K562 (cell line): ENCODE results near the gene EFS. TPM values are rescaled to one million over a fixed set of nuclear protein-coding genes. Genes with fewer than 3 reads are reported as not detected.
A peak's percentile ranks its signal among the peaks of the same experiment; 100 is the strongest.

Source experiments
- ARID2 ChIP-seq: fragments of 450-650 bp; IDR thresholded peaks from 2 replicates; pipeline ENCODE4 v1.6.1; 2017; ENCODE audit warnings: antibody characterized with exemption, mild to moderate bottlenecking
- DIDO1 ChIP-seq: fragments of 450-650 bp; IDR thresholded peaks from 2 replicates; pipeline ENCODE4 v1.6.1; 2016; ENCODE audit warnings: low read depth, missing biosample characterization, missing genetic modification characterization
- EGR1 ChIP-seq: fragments of 450-650 bp; conservative IDR thresholded peaks from 2 replicates; pipeline ENCODE4 v1.6.1; 2017; ENCODE audit warnings: mild to moderate bottlenecking
- GATAD2B ChIP-seq: fragments of 450-650 bp; IDR thresholded peaks from 2 replicates; pipeline ENCODE4 v1.6.1; 2017; ENCODE audit warnings: mild to moderate bottlenecking, borderline replicate concordance
- HDAC3 ChIP-seq: fragments of 450-650 bp; IDR thresholded peaks from 2 replicates; pipeline ENCODE4 v1.6.1; 2018; ENCODE audit warnings: borderline replicate concordance, mild to moderate bottlenecking, moderate library complexity; ENCODE audit not compliant: partially characterized antibody
- JUNB ChIP-seq: fragments of 450-650 bp; formaldehyde crosslinking; conservative IDR thresholded peaks from 2 replicates; pipeline ENCODE4 v1.4.0; 2020; ENCODE audit warnings: mild to moderate bottlenecking
- NCOR1 ChIP-seq: fragments of 450-650 bp; IDR thresholded peaks from 2 replicates; pipeline ENCODE4 v1.6.1; 2016; ENCODE audit warnings: mild to moderate bottlenecking, moderate library complexity
- NFIX ChIP-seq: fragments of 250-450 bp; sonication (Bioruptor Pico); IDR thresholded peaks from 2 replicates; pipeline ENCODE4 v1.4.0; 2020; ENCODE audit warnings: low read depth, mild to moderate bottlenecking, moderate library complexity
- NFRKB ChIP-seq: fragments of 450-650 bp; IDR thresholded peaks from 2 replicates; pipeline ENCODE4 v1.6.1; 2016; ENCODE audit warnings: low read depth
- NR1H2 ChIP-seq: sonication (generic); formaldehyde crosslinking; IDR thresholded peaks from 2 replicates; pipeline ENCODE4 v1.4.0; 2020; ENCODE audit warnings: mild to moderate bottlenecking, missing genetic modification reagents
- SLC30A9 ChIP-seq: fragments of 250-450 bp; sonication (Bioruptor Pico); IDR thresholded peaks from 2 replicates; pipeline ENCODE4 v1.8.0; 2022; ENCODE audit warnings: mild to moderate bottlenecking, moderate library complexity
- TCF7L2 ChIP-seq: fragments of 150-350 bp; IDR thresholded peaks from 2 replicates; pipeline ENCODE4 v1.6.1; 2016; ENCODE audit warnings: low read depth, mild to moderate bottlenecking, low read length, moderate library complexity
- TGIF2 ChIP-seq: sonication (generic); formaldehyde crosslinking; IDR thresholded peaks from 2 replicates; pipeline ENCODE4 v1.8.1; 2022; ENCODE audit warnings: mild to moderate bottlenecking, missing genetic modification reagents, moderate library complexity
- ZNF12 ChIP-seq: sonication (generic); formaldehyde crosslinking; IDR thresholded peaks from 2 replicates; pipeline ENCODE4 v1.4.0; 2020; ENCODE audit warnings: mild to moderate bottlenecking, missing genetic modification reagents
- ZNF699 ChIP-seq: fragments of 250-450 bp; sonication (Bioruptor Pico); IDR thresholded peaks from 2 replicates; pipeline ENCODE4 v1.8.0; 2021; ENCODE audit warnings: mild to moderate bottlenecking, moderate library complexity; ENCODE audit not compliant: insufficient replicate concordance
- ZNF79 ChIP-seq: fragments of 250-450 bp; sonication (Bioruptor Pico); IDR thresholded peaks from 2 replicates; pipeline ENCODE4 v1.4.0; 2020; ENCODE audit warnings: low read depth, mild to moderate bottlenecking, moderate library complexity
- polyA plus RNA-seq, 8 experiments: library from polyadenylated mRNA; depleted of rRNA in 4 of 8; stranded (reverse) in 5 of 8; unstranded in 3 of 8; fragments of >200 nt; fragmentation: Nextera tagmentation in 2 of 8; fragmentation: Illumina TruSeq in 1 of 8; extraction: Ambion mirVana in 2 of 8; extraction: Trizol in 1 of 8; gene quantifications; 2 replicates each; pipeline versions ENCODE4 v1.2.1 to v1.2.3, GENCODE V29; 2011 to 2014; ENCODE audit warnings: inconsistent platforms in 1 of 8, missing spikeins in 1 of 8
- total RNA-seq, 7 experiments: library from RNA; depleted of rRNA in 6 of 7; stranded (reverse); fragments of >200 nt in 6 of 7; fragmentation: Illumina TruSeq in 2 of 7; extraction: Trizol in 2 of 7; gene quantifications; 2 replicates each; pipeline versions ENCODE4 v1.2.1 to v1.2.3, GENCODE V29; 2011 to 2021; ENCODE audit warnings: low replicate concordance in 1 of 7
- TF ChIP-seq, protein P1 (sequence below): fragments of 250-450 bp; sonication (Bioruptor Pico); IDR thresholded peaks from 2 replicates; pipeline ENCODE4 v1.4.0; 2020
- TF ChIP-seq, protein P2 (sequence below), 2 experiments: fragments of 150-350 bp in 1 of 2; IDR thresholded peaks; 2 replicates each; pipeline ENCODE4 v1.6.1; 2012 to 2016; ENCODE audit warnings: low read depth in 2 of 2, low read length in 2 of 2, mild to moderate bottlenecking in 1 of 2, moderate library complexity in 1 of 2

The EFS gene
- total and polyA plus RNA-seq, 9 of the 15 experiments (the other 6 are each of a cell fraction or from before 2014, with no cell fraction given): 0.01 to 0.03 TPM; not detected in 7

DNA sequence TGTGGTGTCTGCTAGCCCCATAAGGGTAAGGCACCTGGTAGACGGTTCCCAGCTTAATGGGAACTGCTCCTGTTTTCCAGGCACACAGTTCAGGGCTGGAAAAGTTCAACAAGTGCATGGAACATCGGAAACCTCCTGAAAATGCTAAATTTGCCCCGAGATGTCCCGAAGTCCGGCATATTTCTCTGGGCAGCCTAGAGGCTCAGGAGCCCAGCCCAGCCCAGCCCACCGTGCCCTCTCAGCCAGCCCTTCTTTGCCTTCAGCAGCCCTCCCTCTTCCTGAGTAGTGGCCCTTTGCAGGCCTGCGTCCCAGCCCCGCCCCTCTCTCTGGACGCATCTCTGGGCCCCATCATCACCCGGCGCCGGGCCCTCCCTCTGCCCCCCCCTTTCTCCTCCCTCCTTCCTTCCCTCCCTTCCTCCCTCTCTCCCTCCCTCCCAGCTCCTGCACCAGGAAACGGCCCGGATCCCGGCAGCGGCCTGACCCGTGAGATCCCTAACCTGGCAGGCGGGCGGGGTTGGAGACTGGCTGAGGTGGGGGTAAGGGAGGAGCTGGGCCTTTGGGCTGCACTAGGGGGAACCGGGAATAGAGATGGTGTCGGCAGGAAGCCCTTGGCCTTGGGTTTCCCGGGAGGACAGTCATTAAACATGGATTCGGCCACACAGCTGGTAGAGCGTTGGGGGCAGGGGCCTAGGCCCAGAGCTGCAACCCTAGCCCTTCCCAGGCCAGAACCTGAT lies 58.4 kb downstream of the EFS start, which contains the start of gene BCL2L2 (continued):
- TF ChIP-seq NFRKB (peak; percentile 88), EGR1 (no peak), ZNF12 (CRISPR knock-in tag) (no peak), ZNF699 (CRISPR knock-in tag) (no peak), TCF7L2 (no peak), NR1H2 (CRISPR knock-in tag) (no peak), DIDO1 (tag) (peak; percentile 93), GATAD2B (no peak), SLC30A9 (CRISPR knock-in tag) (no peak), NFIX (CRISPR knock-in tag) (no peak), JUNB (no peak), ARID2 (no peak), TGIF2 (no peak), NCOR1 (no peak), HDAC3 (no peak), ZNF79 (CRISPR knock-in tag) (no peak)
- TF ChIP-seq, protein P1, sequence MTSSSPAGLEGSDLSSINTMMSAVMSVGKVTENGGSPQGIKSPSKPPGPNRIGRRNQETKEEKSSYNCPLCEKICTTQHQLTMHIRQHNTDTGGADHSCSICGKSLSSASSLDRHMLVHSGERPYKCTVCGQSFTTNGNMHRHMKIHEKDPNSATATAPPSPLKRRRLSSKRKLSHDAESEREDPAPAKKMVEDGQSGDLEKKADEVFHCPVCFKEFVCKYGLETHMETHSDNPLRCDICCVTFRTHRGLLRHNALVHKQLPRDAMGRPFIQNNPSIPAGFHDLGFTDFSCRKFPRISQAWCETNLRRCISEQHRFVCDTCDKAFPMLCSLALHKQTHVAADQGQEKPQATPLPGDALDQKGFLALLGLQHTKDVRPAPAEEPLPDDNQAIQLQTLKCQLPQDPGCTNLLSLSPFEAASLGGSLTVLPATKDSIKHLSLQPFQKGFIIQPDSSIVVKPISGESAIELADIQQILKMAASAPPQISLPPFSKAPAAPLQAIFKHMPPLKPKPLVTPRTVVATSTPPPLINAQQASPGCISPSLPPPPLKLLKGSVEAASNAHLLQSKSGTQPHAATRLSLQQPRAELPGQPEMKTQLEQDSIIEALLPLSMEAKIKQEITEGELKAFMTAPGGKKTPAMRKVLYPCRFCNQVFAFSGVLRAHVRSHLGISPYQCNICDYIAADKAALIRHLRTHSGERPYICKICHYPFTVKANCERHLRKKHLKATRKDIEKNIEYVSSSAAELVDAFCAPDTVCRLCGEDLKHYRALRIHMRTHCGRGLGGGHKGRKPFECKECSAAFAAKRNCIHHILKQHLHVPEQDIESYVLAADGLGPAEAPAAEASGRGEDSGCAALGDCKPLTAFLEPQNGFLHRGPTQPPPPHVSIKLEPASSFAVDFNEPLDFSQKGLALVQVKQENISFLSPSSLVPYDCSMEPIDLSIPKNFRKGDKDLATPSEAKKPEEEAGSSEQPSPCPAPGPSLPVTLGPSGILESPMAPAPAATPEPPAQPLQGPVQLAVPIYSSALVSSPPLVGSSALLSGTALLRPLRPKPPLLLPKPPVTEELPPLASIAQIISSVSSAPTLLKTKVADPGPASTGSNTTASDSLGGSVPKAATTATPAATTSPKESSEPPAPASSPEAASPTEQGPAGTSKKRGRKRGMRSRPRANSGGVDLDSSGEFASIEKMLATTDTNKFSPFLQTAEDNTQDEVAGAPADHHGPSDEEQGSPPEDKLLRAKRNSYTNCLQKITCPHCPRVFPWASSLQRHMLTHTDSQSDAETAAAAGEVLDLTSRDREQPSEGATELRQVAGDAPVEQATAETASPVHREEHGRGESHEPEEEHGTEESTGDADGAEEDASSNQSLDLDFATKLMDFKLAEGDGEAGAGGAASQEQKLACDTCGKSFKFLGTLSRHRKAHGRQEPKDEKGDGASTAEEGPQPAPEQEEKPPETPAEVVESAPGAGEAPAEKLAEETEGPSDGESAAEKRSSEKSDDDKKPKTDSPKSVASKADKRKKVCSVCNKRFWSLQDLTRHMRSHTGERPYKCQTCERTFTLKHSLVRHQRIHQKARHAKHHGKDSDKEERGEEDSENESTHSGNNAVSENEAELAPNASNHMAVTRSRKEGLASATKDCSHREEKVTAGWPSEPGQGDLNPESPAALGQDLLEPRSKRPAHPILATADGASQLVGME (CRISPR knock-in tag): no peak
- TF ChIP-seq, protein P2, sequence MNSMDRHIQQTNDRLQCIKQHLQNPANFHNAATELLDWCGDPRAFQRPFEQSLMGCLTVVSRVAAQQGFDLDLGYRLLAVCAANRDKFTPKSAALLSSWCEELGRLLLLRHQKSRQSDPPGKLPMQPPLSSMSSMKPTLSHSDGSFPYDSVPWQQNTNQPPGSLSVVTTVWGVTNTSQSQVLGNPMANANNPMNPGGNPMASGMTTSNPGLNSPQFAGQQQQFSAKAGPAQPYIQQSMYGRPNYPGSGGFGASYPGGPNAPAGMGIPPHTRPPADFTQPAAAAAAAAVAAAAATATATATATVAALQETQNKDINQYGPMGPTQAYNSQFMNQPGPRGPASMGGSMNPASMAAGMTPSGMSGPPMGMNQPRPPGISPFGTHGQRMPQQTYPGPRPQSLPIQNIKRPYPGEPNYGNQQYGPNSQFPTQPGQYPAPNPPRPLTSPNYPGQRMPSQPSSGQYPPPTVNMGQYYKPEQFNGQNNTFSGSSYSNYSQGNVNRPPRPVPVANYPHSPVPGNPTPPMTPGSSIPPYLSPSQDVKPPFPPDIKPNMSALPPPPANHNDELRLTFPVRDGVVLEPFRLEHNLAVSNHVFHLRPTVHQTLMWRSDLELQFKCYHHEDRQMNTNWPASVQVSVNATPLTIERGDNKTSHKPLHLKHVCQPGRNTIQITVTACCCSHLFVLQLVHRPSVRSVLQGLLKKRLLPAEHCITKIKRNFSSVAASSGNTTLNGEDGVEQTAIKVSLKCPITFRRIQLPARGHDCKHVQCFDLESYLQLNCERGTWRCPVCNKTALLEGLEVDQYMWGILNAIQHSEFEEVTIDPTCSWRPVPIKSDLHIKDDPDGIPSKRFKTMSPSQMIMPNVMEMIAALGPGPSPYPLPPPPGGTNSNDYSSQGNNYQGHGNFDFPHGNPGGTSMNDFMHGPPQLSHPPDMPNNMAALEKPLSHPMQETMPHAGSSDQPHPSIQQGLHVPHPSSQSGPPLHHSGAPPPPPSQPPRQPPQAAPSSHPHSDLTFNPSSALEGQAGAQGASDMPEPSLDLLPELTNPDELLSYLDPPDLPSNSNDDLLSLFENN (IDR thresholded peaks at IDR 0.05; ENCODE audit: low read depth in 2 of 2, low read length in 2 of 2): 0 out of 4 replicates have a peak, but pooled peaks of 1 of the 2 experiments have one; percentile 13
